ENCODE results near the gene MSMO1. TPM values are rescaled to one million over a fixed set of nuclear protein-coding genes. Genes with fewer than 3 reads are reported as not detected.

The MSMO1 gene
- total and polyA plus RNA-seq, 10 donors = 11.0 to 27.4 (median 17.7) TPM

DNA sequence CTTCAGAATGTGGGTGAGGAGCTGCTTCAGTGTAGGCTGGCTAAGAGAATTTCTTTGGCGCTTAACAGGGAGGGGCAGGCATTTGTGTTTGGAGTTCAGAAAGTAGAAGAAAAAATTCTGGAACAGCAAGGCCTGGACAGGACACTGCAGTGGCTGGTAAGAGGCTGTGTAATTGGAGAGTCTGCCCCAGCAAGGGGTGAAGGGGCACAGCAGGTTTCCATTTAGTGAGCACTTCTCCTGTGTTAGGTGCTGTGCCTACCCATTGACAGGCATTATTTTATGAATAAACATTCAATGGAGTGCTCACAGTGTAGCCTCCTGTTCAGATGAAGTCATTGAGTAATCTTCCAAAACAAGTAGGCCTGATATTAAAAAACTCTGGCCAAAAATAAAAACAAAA, 40.6 kb downstream of the MSMO1 start:
- Histone ChIP-seq H3K4me3 (no peak overlapping the region), H3K4me1 (no peaks in the 10 kb centered on the region), H3K36me3 (no peaks in the 10 kb centered on the region), H3K27me3 (replicated peaks in 1 of 7) (no peaks in the 10 kb centered on the region), H3K9me3 (no peaks in the 10 kb centered on the region), H3K27ac (no peak overlapping the region)
- WGBS, 5 donors = 90 to 96% (median 90%) methylated on average over 1 of the region's 1 CpG
- no peak for DNase-seq
- TF ChIP-seq POLR2A (IDR thresholded peaks at IDR 0.05) = no peak
- TF ChIP-seq, protein P1, sequence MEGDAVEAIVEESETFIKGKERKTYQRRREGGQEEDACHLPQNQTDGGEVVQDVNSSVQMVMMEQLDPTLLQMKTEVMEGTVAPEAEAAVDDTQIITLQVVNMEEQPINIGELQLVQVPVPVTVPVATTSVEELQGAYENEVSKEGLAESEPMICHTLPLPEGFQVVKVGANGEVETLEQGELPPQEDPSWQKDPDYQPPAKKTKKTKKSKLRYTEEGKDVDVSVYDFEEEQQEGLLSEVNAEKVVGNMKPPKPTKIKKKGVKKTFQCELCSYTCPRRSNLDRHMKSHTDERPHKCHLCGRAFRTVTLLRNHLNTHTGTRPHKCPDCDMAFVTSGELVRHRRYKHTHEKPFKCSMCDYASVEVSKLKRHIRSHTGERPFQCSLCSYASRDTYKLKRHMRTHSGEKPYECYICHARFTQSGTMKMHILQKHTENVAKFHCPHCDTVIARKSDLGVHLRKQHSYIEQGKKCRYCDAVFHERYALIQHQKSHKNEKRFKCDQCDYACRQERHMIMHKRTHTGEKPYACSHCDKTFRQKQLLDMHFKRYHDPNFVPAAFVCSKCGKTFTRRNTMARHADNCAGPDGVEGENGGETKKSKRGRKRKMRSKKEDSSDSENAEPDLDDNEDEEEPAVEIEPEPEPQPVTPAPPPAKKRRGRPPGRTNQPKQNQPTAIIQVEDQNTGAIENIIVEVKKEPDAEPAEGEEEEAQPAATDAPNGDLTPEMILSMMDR (IDR thresholded peaks at IDR 0.05 in 8 of 11, conservative IDR thresholded peaks at IDR 0.05 in 3 of 11) = no peak
- TF ChIP-seq POLR2AphosphoS5 (IDR thresholded peaks at IDR 0.05) = no peak
- intact Hi-C loops (cut with DNase I; ENCODE audit: low total_unique reads) = no loop called here

DNA sequence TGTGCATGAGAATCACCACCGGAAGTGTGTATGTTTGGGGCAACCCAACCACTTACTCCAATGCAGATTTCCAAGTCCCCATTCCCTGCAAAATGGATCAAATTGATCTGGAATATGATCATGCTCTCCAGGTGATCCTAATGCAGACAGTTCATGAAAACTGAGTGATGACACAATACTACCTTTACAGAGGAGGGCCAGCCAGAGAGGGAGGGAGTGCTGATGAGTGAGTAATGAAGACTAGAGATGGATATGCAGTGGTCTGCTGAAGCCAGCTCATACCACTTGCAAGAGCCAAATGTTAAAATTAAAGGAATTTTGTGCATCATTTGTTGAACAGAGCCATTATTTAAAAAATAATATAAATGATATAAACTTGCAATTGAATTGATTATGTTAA, 41.1 kb downstream of the MSMO1 start:
- Histone ChIP-seq H3K27me3 (replicated peaks in 1 of 7) (no peaks in the 10 kb centered on the region), H3K4me1 (no peaks in the 10 kb centered on the region), H3K27ac (no peak overlapping the region), H3K9me3 (peaks cover 0 to under 1% (median 0%) of the 10 kb centered on the region in 8 donors), H3K36me3 (no peaks in the 10 kb centered on the region), H3K4me3 (no peak overlapping the region)
- TF ChIP-seq, protein P1 (IDR thresholded peaks at IDR 0.05 in 8 of 11, conservative IDR thresholded peaks at IDR 0.05 in 3 of 11) = no peak
- TF ChIP-seq POLR2A (IDR thresholded peaks at IDR 0.05) (no peak), POLR2AphosphoS5 (IDR thresholded peaks at IDR 0.05) (no peak)
- intact Hi-C loops (cut with DNase I; ENCODE audit: low total_unique reads) = no loop called here
- 90 to 97% (median 95%) methylated on average over 1 of the region's 1 CpG for WGBS, 5 donors
- no peak for DNase-seq

DNA sequence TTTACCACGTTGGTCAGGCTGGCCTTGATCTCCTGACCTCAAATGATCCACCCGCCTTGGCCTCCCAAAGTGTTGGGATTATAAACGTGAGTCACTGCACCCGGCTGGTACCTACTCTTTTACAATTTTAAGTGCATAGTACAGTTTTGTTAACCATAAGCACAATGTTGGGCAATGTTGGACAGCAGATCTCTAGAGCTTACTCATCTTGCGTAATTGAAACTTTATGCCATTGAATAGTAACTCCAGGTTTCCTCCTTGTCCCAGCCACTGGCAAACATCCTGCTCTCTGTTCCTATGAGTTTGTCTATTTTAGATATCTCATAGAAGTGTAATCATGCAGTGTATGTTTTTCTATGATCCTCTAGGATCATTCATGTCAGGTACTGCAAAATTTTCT, 42.1 kb downstream of the MSMO1 start:
- Histone ChIP-seq H3K9me3 (peaks cover 0 to 9% (median 0%) of the 10 kb centered on the region in 8 donors), H3K4me1 (no peaks in the 10 kb centered on the region), H3K36me3 (no peaks in the 10 kb centered on the region), H3K4me3 (no peak overlapping the region), H3K27ac (no peak overlapping the region), H3K27me3 (replicated peaks in 1 of 7) (no peaks in the 10 kb centered on the region)
- no peak for TF ChIP-seq POLR2AphosphoS5 (IDR thresholded peaks at IDR 0.05)
- no peak for TF ChIP-seq POLR2A (IDR thresholded peaks at IDR 0.05)
- TF ChIP-seq, protein P1 (IDR thresholded peaks at IDR 0.05 in 8 of 11, conservative IDR thresholded peaks at IDR 0.05 in 3 of 11) = no peak
- intact Hi-C loops (cut with DNase I; ENCODE audit: low total_unique reads) = no loop called here
- no peak for DNase-seq
- WGBS, 5 donors = 57 to 75% (median 70%) methylated on average over 5 of the region's 5 CpGs

DNA sequence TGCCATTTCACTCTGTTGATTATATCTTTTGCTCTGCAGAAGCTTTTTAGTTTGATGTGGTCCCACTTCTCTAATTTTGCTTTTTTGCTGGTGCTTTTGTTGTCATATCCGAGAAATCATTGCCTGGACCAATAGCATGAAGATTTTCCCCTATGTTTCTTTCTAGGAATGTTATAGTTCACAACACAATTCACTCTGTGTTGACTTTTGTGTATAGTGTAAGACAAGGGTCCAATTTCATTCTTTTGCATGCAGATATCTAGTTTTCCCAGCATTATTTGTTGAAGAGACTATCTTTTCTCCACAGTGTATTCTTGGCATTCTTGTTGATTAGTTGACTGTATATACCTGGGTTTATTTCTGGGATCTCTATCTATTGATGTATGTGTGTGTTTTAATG, 43.1 kb downstream of the MSMO1 start:
- Histone ChIP-seq H3K4me3 (no peak overlapping the region), H3K9me3 (peaks cover 0 to 9% (median 0%) of the 10 kb centered on the region in 8 donors), H3K4me1 (no peaks in the 10 kb centered on the region), H3K27me3 (replicated peaks in 1 of 7) (peaks cover 0 to 10% (median 0%) of the 10 kb centered on the region in 7 donors), H3K36me3 (no peaks in the 10 kb centered on the region), H3K27ac (no peak overlapping the region)
- 67 to 95% (median 84%) methylated on average over 1 of the region's 1 CpG for WGBS, 5 donors
- no peak for DNase-seq
- TF ChIP-seq, protein P1 (IDR thresholded peaks at IDR 0.05 in 8 of 11, conservative IDR thresholded peaks at IDR 0.05 in 3 of 11) = no peak
- no peak for TF ChIP-seq POLR2AphosphoS5 (IDR thresholded peaks at IDR 0.05)
- TF ChIP-seq POLR2A (IDR thresholded peaks at IDR 0.05) = no peak
- intact Hi-C loops (cut with DNase I; ENCODE audit: low total_unique reads) = no loop called here

Data from spleen (tissue), 11 donors.